Keratinocyte (primary cell): ENCODE data around the gene CLCA1. TPM values are rescaled to one million over a fixed set of nuclear protein-coding genes. Genes with fewer than 3 reads are reported as not detected.

ENCODE experiments used
- DNase-seq: peaks from one replicate; pipeline ENCODE4 v3.0.0-alpha.2; 2011; ENCODE audit warnings: low read depth, missing footprints, low spot score
- FAIRE-seq: peaks from 2 replicates; lab custom pipeline; 2011; peaks lifted over from hg19 to GRCh38; lab: Jason Lieb, UNC
- H2AFZ ChIP-seq: 2 replicates; pipeline ENCODE4 v1.6.0; 2012; ENCODE audit warnings: low read length, control low read depth, inconsistent platforms; ENCODE audit not compliant: control insufficient read depth
- H3K27ac ChIP-seq: 2 replicates; pipeline ENCODE4 v1.5.1; 2011; ENCODE audit warnings: low read length; ENCODE audit not compliant: control insufficient read depth, insufficient read depth
- H3K27me3 ChIP-seq: 3 replicates; pipeline ENCODE4 v1.6.0; 2011; ENCODE audit warnings: low read length; ENCODE audit not compliant: control insufficient read depth, insufficient read depth; ENCODE audit errors: extremely low read depth
- H3K36me3 ChIP-seq, 2 experiments: 2 replicates in 1 of 2; 3 replicates in 1 of 2; pipeline ENCODE4 v1.5.1; 2011; ENCODE audit warnings: low read length in 2 of 2, mild to moderate bottlenecking in 1 of 2; ENCODE audit not compliant: control insufficient read depth in 2 of 2, insufficient read depth in 2 of 2; ENCODE audit errors: extremely low read depth in 1 of 2
- H3K4me1 ChIP-seq: 3 replicates; pipeline ENCODE4 v1.5.1; 2011; ENCODE audit warnings: low read length; ENCODE audit not compliant: control insufficient read depth, insufficient read depth; ENCODE audit errors: extremely low read depth
- H3K4me2 ChIP-seq: 3 replicates; pipeline ENCODE4 v1.6.0; 2011; ENCODE audit warnings: low read depth, low read length; ENCODE audit not compliant: control insufficient read depth, insufficient read depth; ENCODE audit errors: extremely low read depth
- H3K4me3 ChIP-seq, 3 experiments: fragments of 200-600 bp in 1 of 3; sonication (generic) in 1 of 3; 2 replicates in 2 of 3; 3 replicates in 1 of 3; pipeline ENCODE4 v1.5.1; 2011 to 2016; ENCODE audit warnings: low read length in 3 of 3, mild to moderate bottlenecking in 3 of 3, control low read depth in 2 of 3, inconsistent platforms in 1 of 3, low read depth in 1 of 3, mixed read lengths in 1 of 3, mixed run types in 1 of 3, moderate library complexity in 1 of 3; ENCODE audit not compliant: control insufficient read depth in 2 of 3, insufficient read depth in 2 of 3; ENCODE audit errors: extremely low read depth in 1 of 3
- H3K79me2 ChIP-seq: 2 replicates; pipeline ENCODE4 v1.6.0; 2012; ENCODE audit warnings: low read length; ENCODE audit not compliant: control insufficient read depth, insufficient read depth
- H3K9ac ChIP-seq: 3 replicates; pipeline ENCODE4 v1.6.0; 2011; ENCODE audit warnings: low read length; ENCODE audit not compliant: control insufficient read depth, insufficient read depth; ENCODE audit errors: extremely low read depth
- H3K9me1 ChIP-seq: 3 replicates; pipeline ENCODE4 v1.6.0; 2011; ENCODE audit warnings: low read length; ENCODE audit not compliant: control insufficient read depth, insufficient read depth; ENCODE audit errors: extremely low read depth
- H3K9me3 ChIP-seq: 2 replicates; pipeline ENCODE4 v1.5.1; 2012; ENCODE audit warnings: low read depth, low read length; ENCODE audit not compliant: control insufficient read depth
- H4K20me1 ChIP-seq: 3 replicates; pipeline ENCODE4 v1.6.0; 2011; ENCODE audit warnings: low read length; ENCODE audit not compliant: control insufficient read depth, insufficient read depth; ENCODE audit errors: extremely low read depth
- EZH2 ChIP-seq: IDR thresholded peaks from one replicate; pipeline ENCODE4 v1.6.1; 2012; ENCODE audit warnings: inconsistent platforms, mild to moderate bottlenecking, low read length, moderate library complexity
- dilution Hi-C: fragments of 300-500 bp; cut with MboI; formaldehyde crosslinking; loops from one replicate; pipeline ENCODE4 v1.7.0; 2020; ENCODE audit warnings: low sequenced_read_pairs; ENCODE audit not compliant: extremely low pct_ligation_motif_present
- polyA plus RNA-seq, 5 experiments: library from polyadenylated mRNA; depleted of rRNA in 3 of 5; stranded (reverse) in 3 of 5; stranded (forward) in 1 of 5; unstranded in 1 of 5; fragments of >200 nt; gene quantifications; 1 replicate in 1 of 5; 2 replicates in 3 of 5; 3 replicates in 1 of 5; pipeline versions ENCODE4 v1.2.1 to v1.2.3, GENCODE V29; 2011 to 2012; ENCODE audit warnings: missing spikeins in 2 of 5, low read depth in 1 of 5, low replicate concordance in 1 of 5
- TF ChIP-seq, protein P1 (sequence below), 3 experiments: IDR thresholded peaks in 1 of 3; conservative IDR thresholded peaks in 1 of 3; optimal IDR thresholded peaks in 1 of 3; 2 replicates in 2 of 3; 3 replicates in 1 of 3; pipeline versions ENCODE3 to v1.5.1; 2011; ENCODE audit warnings: low read length in 3 of 3, mild to moderate bottlenecking in 3 of 3, moderate library complexity in 2 of 3, control low read depth in 1 of 3, inconsistent platforms in 1 of 3; ENCODE audit not compliant: insufficient read depth in 2 of 3; ENCODE audit errors: extremely low read depth in 1 of 3

CLCA1 gene
- polyA plus RNA-seq, 1 donor (not counting 4 experiments of a cell fraction or from before 2014, with no cell fraction given), result 0.04 TPM

DNA sequence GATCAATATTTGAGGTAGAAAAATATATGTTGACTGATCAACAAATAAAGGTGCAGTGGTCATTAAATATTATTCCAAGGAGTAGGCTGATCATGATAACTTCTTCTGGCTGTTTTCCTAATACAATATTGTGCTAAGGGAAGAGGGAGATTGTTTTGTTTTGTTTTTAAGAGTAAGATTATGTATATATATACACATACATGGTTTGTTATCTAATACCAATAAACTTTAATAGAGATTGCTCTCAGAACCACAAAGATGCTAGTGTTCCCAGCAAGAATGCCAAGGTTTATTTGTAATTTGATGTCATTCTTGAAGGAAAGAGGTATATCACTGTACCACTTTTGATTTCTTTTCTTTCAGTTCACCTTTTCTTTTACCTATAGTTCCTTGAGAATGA, 34.7 kb upstream of the CLCA1 start:
- Histone ChIP-seq H3K79me2 (peaks cover 5% of the 10 kb centered on the region), H4K20me1 (no peaks in the 10 kb centered on the region), H3K4me1 (peaks cover 23% of the 10 kb centered on the region), H3K9me1 (no peaks in the 10 kb centered on the region), H3K36me3 (peaks cover 22 to 24% of the 10 kb centered on the region in 2 experiments), H3K27ac (no peak overlapping the region), H3K4me2 (no peak overlapping the region), H3K4me3 (no peak overlapping the region), H3K9ac (no peak overlapping the region), H2AFZ (no peak overlapping the region), H3K27me3 (no peaks in the 10 kb centered on the region), H3K9me3 (no peaks in the 10 kb centered on the region)
- TF ChIP-seq, protein P1, sequence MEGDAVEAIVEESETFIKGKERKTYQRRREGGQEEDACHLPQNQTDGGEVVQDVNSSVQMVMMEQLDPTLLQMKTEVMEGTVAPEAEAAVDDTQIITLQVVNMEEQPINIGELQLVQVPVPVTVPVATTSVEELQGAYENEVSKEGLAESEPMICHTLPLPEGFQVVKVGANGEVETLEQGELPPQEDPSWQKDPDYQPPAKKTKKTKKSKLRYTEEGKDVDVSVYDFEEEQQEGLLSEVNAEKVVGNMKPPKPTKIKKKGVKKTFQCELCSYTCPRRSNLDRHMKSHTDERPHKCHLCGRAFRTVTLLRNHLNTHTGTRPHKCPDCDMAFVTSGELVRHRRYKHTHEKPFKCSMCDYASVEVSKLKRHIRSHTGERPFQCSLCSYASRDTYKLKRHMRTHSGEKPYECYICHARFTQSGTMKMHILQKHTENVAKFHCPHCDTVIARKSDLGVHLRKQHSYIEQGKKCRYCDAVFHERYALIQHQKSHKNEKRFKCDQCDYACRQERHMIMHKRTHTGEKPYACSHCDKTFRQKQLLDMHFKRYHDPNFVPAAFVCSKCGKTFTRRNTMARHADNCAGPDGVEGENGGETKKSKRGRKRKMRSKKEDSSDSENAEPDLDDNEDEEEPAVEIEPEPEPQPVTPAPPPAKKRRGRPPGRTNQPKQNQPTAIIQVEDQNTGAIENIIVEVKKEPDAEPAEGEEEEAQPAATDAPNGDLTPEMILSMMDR (optimal IDR thresholded peaks at IDR 0.05 in 1 of 3, IDR thresholded peaks at IDR 0.05 in 1 of 3, conservative IDR thresholded peaks at IDR 0.05 in 1 of 3; ENCODE audit: extremely low read depth in 1 of 3, insufficient read depth in 2 of 3, low read length in 3 of 3), result no peak
- no peak for TF ChIP-seq EZH2
- dilution Hi-C loops, result no loop called here
- FAIRE-seq, result no peak
- no peak for DNase-seq

- Histone ChIP-seq H3K4me1 (peaks cover 12% of the 10 kb centered on the region), H3K36me3 (peaks cover 25 to 27% of the 10 kb centered on the region in 2 experiments), H3K79me2 (peaks cover 5% of the 10 kb centered on the region), H3K9me3 (no peaks in the 10 kb centered on the region), H3K4me2 (no peak overlapping the region), H3K4me3 (no peak overlapping the region), H3K9me1 (no peaks in the 10 kb centered on the region), H4K20me1 (no peaks in the 10 kb centered on the region), H2AFZ (no peak overlapping the region), H3K27me3 (no peaks in the 10 kb centered on the region), H3K9ac (no peak overlapping the region), H3K27ac (no peak overlapping the region)
- no peak for FAIRE-seq
- dilution Hi-C loops, result no loop called here
- TF ChIP-seq, protein P1 (optimal IDR thresholded peaks at IDR 0.05 in 1 of 3, IDR thresholded peaks at IDR 0.05 in 1 of 3, conservative IDR thresholded peaks at IDR 0.05 in 1 of 3; ENCODE audit: extremely low read depth in 1 of 3, insufficient read depth in 2 of 3, low read length in 3 of 3), result no peak
- no peak for TF ChIP-seq EZH2
- no peak for DNase-seq
Observed at GRCh38 chr1:86435327-86435726, 33.4 kb upstream of the CLCA1 start.
